Cardiac fibroblast (primary cell): Measurements from ENCODE around the gene PLOD1.
A peak's percentile ranks its signal among the peaks of the same experiment; 100 is the strongest.

Experiments
- DNase-seq, 2 donors: peaks; one replicate each; pipeline versions ENCODE4 v3.0.0 to v3.0.0-alpha.2; 2010; ENCODE audit warnings: low read depth in 2 of 2
- H3K4me3 ChIP-seq, 2 donors: replicated peaks in 1 of 2; 1 replicate in 1 of 2; 2 replicates in 1 of 2; pipeline ENCODE4 v1.5.1; 2011; ENCODE audit warnings: low read depth in 2 of 2, low read length in 2 of 2, mild to moderate bottlenecking in 2 of 2, moderate library complexity in 1 of 2
- TF ChIP-seq, protein P1 (sequence below): IDR thresholded peaks from one replicate; pipeline ENCODE4 v1.5.1; 2011; ENCODE audit warnings: low read depth, mild to moderate bottlenecking, low read length, inconsistent platforms

Gene PLOD1

DNA sequence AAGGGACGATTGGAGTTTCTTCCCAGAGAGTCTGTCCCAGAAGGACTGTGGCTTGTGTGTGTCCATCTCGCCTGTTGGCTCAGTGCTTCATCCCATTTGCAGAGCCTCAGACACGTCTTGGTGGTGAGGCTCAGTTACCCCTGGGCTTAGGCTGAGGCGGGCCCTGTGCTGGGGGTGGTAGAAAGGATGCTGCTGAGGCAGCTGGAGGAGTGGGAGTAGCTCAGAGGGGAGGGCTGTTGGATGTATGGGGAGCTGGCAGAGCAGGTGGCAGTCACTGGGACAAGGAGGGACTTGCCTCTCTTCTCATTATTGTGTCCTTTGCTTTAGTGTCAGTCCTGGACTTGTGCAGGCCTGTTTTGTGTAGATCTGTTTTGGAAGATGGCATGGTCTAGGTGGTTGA is 77.5 kb downstream of the PLOD1 start:
- no peak overlapping the region for H3K4me3 ChIP-seq
- TF ChIP-seq, protein P1, sequence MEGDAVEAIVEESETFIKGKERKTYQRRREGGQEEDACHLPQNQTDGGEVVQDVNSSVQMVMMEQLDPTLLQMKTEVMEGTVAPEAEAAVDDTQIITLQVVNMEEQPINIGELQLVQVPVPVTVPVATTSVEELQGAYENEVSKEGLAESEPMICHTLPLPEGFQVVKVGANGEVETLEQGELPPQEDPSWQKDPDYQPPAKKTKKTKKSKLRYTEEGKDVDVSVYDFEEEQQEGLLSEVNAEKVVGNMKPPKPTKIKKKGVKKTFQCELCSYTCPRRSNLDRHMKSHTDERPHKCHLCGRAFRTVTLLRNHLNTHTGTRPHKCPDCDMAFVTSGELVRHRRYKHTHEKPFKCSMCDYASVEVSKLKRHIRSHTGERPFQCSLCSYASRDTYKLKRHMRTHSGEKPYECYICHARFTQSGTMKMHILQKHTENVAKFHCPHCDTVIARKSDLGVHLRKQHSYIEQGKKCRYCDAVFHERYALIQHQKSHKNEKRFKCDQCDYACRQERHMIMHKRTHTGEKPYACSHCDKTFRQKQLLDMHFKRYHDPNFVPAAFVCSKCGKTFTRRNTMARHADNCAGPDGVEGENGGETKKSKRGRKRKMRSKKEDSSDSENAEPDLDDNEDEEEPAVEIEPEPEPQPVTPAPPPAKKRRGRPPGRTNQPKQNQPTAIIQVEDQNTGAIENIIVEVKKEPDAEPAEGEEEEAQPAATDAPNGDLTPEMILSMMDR = no peak
- DNase-seq = no peak

DNA sequence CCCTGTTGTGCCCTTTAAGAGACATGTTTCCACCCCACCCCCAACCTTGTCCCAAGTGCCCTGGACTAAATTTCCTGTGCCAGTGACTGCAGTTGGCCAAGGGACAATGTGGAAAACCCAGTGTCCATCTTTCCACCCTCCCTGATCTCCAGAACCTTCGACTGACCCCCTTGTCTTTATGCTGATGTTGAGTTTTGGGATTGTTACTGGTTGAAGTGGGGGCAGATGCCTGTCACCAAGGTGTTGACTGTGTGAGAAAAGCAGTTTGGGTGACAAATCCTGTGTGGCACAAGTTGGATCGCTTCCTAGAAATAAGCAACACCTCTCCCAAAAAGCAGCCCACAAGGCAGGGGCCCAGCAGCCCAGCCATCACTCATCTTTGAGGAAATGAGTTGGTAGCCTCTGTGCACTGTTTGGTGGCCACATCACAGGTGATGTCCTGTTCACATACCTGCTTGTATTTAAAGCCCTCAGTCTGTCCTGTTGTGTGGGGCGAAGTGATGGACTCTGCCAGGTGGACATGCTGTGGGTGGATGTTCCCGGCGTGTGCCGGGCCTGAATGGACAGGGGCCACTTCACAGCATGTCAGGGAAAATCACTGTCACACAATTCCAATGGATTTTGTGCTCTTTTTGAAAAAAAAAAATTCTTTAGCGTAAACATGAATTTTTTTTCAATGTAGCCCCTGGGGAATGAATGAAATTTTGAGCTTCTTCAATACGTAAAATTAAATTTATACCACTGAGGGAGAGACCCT is 78.2 kb downstream of the PLOD1 start:
- no peak overlapping the region for H3K4me3 ChIP-seq
- TF ChIP-seq, protein P1 = no peak
- no peak for DNase-seq

DNA sequence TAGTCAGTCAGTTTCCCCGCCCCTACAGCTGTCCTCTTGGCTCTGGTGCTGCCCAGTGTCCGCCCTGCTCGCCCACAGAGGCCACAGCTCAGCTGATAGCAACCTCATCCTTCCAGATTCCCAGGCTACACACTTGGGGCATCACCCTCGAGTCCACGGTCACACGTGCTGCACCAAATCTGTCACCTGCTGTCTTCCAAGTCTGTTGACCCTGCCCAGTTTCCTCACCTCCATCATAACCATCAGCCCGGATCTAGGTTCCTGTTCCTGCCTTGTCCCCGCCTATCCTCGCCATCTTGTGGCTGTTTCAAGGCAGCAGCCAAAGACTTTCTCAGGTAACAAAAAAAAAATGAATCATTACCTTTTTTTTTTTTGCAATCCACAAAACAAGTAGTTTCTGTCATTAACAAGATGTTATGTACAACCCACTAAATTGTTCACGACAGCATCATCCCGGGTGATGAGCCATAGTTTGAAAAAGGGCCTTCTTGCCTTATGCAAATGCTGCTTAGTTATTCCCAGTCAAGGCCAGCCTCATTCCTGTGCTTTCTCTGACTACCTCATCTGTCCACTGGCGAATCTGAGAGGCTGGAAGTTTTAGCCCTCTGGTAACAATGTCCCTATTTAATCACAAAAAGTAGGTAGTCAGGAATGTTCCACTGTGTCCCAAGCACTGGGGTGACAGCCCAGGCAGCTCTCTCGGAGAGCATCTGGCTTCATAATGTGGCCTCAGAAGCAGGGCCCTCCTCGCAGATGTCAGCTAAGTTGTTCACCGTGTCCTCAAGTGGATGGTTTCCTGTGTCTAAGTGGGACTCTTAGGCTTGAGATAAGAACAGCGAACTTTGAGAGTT is 79.8 kb downstream of the PLOD1 start:
- DNase-seq = peak; percentile 27 to 64
- TF ChIP-seq, protein P1 = peak; percentile 20
- H3K4me3 ChIP-seq = no peak overlapping the region

DNA sequence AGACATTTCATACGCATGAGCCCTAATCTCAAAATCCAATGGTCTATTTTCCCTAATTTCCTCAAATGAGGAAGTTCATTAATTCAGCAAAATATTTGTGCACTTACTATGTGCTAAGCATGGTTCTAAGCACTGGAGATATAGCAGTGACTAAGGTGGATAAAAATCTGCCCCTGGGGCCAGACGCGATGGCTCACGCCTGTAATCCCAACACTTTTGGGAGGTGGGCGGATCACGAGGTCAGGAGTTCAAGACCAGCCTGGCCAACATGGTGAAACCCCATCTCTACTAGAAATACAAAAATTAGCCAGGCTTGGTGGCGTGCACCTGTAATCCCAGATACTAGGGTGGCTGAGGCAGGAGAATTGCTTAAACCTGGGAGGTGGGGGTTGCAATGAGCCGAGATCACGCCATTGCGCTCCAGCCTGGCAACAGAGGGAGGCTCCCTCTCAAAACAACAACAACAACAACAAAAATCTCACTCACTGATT is 80.5 kb downstream of the PLOD1 start:
- TF ChIP-seq, protein P1 = no peak
- peak in 1 of 2 donors; percentile 51 for DNase-seq

DNA sequence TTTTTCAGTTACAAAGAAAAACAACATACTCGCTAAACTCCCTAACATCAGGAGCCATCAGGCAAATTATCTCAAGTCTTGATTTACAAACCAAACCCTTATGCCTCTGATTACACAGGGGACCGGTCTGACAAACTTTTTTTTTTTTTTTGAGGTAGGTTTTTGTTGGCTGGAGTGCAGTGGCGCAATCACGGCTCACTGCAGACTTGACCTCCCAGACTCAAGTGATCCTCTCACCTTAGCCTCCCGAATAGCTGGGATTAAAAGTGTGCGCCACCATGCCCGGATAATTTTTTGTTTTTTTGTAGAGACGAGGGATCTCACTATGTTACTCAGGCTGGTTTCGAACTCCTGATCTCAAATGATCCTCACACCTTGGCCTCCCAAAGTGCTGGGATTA is 81.0 kb downstream of the PLOD1 start:
- TF ChIP-seq, protein P1 = no peak
- no peak for DNase-seq

More for the DNA sequence above, 80.5 kb downstream of the PLOD1 start:
- H3K4me3 ChIP-seq = no peak overlapping the region

DNA sequence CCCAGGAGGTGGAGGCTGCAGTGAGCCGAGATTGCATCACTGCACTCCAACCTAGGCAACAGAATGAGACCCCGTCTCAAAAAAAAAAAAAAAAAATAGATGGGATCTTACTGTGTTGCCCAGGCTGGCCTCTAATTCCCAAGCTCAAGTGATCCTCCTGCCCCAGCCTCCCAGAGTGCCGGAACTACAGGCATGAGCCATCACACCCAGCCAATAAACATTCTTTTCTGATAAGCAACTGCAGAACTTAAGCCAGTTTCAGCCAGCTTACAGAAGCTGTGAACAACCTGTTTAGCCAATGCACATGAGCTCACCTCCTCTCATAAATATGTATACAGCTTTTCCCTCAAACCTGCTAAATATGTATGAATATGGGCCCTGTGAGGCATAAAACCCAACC is 81.7 kb downstream of the PLOD1 start:
- DNase-seq = no peak
- TF ChIP-seq, protein P1 = no peak
- H3K4me3 ChIP-seq = no peak overlapping the region

More for the DNA sequence above, 81.0 kb downstream of the PLOD1 start:
- H3K4me3 ChIP-seq = no peak overlapping the region
